ENCODE results near the gene FAM117A. TPM values are rescaled to one million over a fixed set of nuclear protein-coding genes. Genes with fewer than 3 reads are reported as not detected.

FAM117A gene
- 18.0 TPM for polyA plus RNA-seq (ENCODE audit: insufficient read length)

DNA sequence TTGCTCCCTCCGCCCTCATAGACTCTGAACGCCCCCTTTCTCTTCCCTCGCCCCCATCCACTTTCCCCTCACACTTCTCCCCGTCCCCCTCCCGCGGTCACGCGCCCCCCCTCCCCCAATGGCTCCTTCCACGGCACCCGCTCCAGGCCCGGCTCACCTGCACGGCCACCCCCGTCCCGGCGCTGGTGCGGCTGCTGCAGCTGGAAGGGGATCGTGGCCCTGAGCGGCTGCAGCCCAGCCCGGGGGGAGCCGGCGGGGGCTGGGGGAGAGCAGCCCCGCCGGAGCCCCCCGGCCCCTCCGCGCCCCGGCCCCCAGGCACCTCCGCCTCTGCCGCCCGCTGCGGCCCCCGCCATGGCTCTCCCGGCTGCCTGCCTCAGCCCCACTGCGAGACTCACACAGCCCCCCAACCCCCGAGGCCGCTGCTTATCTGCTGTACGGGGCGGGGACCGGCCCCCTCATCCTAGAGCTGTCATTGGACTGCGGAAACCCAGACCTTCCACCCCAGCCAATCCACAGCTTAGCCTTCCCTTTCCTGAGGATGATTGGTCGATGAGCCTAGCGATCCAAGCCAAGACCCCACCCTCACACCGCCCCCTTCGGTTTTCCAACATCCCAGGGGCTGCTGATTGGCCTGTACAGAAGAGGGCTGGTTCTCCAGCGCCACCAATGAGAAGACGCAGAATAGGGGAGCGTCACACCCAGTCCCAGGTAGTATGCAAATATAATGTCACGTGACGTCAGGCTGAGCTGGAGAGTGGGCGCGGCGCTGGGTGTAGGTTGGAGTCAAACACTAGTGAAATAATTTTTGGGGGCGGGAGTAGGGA, at the start of gene FAM117A:
FAM117A (minus strand) TSS at position 397 of the 824 bp plus-strand sequence; CDS start at position 353, 44 bp downstream.
- DNase-seq (ENCODE audit: low read depth) = peak; percentile 95

GRCh38 chr17:49809056-49809455, 45.1 kb upstream of the FAM117A start:
- DNase-seq (ENCODE audit: low read depth) = no peak

- no peak for DNase-seq (ENCODE audit: low read depth)
Measured at GRCh38 chr17:49798738-49799137, 34.8 kb upstream of the FAM117A start.

DNA sequence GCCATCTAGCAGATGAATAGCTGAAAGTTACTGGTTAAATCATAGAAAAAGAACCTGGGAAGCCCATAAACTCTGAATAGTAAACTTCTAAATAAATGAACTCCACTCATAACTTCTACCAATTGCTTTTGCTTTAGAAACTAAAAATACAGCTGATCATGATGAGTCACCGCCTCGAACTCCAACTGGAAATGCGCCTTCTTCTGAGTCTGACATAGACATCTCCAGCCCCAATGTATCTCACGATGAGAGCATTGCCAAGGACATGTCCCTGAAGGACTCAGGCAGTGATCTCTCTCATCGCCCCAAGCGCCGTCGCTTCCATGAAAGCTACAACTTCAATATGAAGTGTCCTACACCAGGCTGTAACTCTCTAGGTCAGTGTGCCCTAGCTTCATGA, 34.3 kb upstream of the FAM117A start:
- no peak for DNase-seq (ENCODE audit: low read depth)

DNA sequence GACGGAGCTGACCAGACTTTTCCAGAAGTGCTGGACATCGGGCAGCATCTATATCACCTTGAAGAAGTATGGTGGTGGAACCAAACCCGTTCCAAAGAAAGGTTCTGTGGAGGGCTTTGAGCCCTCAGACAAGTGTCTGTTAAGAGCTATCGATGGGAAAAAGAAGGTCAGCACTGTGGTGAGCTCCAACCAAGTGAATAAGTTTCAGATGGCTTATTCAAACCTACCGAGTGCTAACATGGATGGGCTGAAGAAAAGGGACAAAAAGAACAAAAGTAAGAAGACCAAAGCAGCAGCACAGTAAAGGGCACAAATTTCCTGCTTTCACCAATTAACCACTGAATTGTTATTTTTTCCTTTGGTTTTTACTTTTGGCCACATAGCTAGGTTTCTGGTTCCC, 31.4 kb upstream of the FAM117A start:
- DNase-seq (ENCODE audit: low read depth) = no peak

DNA sequence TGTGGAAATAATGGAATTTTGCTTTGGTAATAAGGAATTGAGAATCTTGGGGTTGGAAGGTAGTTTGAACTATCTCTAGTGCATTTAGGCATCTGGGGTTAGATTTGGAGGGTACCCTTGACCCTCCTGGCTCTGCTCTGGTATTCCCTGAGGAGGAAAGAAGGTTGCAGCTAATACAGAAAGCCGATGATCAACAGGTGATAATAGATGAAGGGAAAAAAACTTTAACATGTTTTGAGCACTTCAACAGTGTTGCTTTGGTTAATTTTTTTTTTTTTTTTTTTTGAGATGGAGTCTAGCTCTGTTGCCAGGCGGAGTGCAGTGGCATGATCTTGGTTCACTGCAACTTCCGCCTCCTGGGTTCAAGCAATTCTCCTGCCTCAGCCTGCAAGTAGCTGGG, 29.4 kb upstream of the FAM117A start:
- DNase-seq (ENCODE audit: low read depth) = no peak

GRCh38 chr17:49789243-49789578, 25.3 kb upstream of the FAM117A start:
- no peak for DNase-seq (ENCODE audit: low read depth)

- DNase-seq (ENCODE audit: low read depth) = peak; percentile 99
Measured at GRCh38 chr17:49788478-49789242, 24.7 kb upstream of the FAM117A start, which contains the start of gene KAT7. Gene KAT7 (plus strand): TSS chr17:49788681. CDS start chr17:49788835, 154 bp downstream.

GRCh38 chr17:49787884-49788477, 24.1 kb upstream of the FAM117A start:
- DNase-seq (ENCODE audit: low read depth) = no peak

DNA sequence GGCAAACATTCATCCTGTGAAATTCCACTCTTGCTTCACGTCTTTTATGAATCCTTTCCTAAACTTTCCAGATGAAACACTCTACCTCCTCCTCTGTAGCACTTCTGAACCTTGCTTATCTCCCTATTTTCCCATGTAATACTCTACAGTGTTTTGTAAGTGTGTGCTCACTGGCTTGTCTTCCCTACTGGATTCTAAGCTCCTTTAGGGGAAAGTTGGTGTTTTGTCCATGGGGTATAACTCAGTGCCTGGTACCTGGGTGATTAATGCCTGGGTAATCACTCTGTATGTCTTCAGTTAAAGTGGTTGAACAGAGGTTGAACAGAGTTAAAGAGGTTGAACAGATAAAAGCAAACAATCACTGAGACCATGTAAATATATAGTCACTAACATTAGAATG, 20.7 kb upstream of the FAM117A start:
- DNase-seq (ENCODE audit: low read depth) = no peak

DNA sequence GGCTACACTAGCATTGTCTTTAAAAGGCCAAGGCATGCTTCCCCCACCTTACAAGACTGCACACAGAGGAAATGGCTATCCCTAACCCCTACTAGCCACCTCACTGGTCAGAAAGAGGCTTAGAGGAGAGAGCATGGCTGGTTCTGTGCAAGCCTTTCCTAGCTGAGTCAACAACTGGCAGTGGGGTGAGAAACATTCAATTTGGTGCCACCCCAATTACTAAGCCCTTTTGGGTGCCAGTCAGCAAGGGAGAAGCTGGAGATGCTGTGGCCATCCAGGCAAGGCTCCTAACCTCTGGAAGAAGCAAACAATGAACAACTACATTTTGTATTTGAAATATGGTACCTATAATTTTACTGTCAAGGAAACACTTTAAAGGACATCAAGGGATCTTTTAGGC, 19.9 kb upstream of the FAM117A start:
- DNase-seq (ENCODE audit: low read depth) = no peak

DNA sequence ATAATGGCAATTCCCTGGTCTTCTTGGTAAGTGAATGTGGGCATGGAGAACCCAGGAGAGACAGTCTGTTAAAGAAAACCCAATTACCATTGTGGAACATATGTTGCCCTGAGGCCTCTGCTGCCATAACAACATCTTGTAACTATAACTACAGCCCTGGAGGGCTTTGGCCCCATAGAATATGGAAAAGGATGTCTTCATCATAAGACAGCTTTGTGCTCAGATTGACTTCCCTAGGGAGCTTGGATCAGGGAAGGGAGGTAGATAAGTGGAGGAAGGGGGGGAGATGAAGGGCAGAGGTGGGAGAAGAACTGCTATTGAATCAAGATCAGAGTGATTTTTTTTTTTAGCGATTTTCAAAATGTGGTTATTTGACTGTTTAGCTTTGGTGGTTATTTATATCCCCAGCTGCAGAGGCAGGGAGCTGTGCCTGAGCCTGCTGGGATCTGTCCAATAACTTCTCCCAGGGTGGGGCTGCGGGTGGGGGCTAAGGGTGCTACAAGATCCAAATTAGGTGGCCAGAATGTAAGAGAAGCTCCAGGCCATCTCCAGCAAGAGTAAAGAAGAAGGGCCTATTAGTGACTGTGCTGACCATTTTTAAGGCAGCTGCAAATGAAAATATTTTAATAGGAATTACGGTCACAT, 19.3 kb upstream of the FAM117A start:
- no peak for DNase-seq (ENCODE audit: low read depth)

- peak; percentile 64 for DNase-seq (ENCODE audit: low read depth)
Measured at GRCh38 chr17:49779739-49780231, 15.9 kb upstream of the FAM117A start.

GRCh38 chr17:49779156-49779738, 15.3 kb upstream of the FAM117A start:
- DNase-seq (ENCODE audit: low read depth) = no peak

- no peak for DNase-seq (ENCODE audit: low read depth)
Measured at GRCh38 chr17:49777563-49777962, 13.6 kb upstream of the FAM117A start.

DNA sequence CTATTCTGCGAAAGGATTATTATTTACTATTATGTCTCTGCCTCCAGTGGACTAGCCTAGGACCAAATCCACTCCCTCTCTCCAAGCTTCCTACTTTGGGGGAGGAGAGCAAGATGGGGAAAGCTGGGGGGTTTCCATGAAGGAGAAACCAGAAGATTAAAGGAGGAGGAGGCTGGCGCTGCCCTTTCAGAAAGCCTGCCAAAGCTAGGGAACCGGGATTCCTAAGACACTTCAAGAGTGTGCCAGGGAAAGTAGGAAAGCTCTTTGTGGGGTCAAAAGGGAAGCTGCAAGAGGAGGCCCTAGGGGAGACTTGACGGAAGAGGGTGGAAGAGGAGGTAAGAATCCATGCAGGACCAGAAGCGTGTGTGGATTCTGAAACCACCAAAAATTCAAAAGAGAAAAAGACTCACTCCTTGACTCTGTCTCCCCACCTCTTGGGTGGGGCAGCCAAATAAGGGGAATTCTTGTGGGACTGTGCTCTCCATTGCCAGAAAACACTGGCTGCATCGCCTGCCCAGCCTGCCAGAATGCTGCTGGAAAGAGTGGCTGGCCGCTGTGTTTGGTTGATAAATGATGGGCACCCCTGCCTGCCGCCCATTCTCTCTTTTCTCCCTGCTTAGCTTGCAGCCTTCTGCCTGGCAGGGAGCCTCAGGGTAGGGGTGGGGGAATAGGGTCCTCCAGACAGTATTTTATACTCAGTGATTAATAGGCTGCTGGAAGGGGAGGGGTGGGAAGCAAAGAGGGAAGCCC, 12.8 kb upstream of the FAM117A start:
- DNase-seq (ENCODE audit: low read depth) = no peak

DNA sequence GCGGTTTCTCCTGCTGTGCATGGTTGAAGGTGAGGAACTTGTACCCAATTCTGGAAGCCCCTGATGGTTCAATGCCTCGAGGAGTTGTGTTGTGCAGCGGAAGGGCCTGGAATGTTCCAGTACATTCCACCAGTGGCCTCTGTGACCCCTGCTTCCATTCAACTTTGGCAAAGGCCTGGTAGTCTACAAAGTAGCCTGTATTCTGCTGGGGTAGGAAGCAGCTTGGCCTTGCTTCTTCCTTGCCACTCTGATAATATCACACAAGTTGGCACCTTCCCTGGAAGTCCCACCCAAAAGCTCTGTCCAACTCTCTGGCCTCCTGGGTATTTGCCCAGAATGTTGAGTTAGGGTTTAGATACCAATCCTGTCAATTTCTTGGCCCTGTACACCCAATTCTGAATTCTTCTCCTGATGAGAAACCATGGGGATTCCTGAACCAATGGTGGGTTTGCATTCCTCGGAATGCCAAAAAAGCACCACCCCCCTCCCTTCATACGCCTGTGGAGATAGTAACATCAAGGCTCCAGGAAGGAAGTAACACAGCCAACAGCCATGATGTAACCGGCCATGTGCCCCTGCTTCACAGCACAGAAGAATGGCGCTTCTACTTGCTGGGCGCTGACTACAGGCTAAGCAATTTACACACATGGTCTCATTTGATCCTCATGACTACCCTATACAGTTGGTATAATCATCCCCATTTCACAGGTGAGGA, 11.8 kb upstream of the FAM117A start:
- DNase-seq (ENCODE audit: low read depth) = no peak

DNA sequence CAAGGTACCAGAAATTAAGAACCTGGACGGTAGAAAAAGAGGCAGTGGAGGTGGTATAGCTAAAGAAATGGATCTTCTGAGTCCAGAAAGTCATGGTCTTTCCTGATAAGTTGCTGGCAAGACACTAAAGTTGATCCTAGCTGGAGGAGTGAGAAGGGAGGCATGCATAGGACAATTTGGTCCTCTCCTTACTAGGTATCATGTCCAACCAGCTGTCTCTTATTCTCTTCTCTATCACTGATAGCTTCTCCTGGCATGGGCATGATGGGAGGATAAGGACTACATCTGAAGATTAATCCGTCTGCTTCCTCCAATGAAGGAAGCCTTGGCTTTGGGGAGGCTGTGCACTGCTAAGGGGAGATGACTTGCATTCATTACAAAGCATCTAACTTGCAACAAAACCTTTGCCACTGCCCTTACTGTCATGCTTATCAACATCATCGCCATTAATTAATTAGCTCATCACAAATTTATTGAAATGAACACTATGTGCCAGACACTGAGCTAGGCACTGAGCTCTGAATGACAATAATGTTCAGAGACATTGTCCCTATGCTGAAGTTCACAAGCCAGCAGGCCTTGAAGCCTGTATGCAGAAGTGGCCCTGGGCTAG, 3.1 kb upstream of the FAM117A start:
- no peak for DNase-seq (ENCODE audit: low read depth)

- DNase-seq (ENCODE audit: low read depth) = no peak
Measured at GRCh38 chr17:49764559-49765180, 739 bp upstream of the FAM117A start.

Measured in forelimb muscle (tissue), 1 donor.